GM12874 (cell line): ENCODE measurements around the gene ASPG.

ENCODE experiments used
- CTCF ChIP-seq: IDR thresholded peaks from 2 replicates; pipeline ENCODE4 v1.5.1; 2011; ENCODE audit warnings: low read depth, mild to moderate bottlenecking, control low read depth, low read length, moderate library complexity; ENCODE audit not compliant: insufficient read depth

The ASPG gene

GRCh38 chr14:104140213-104140462, 54.6 kb downstream of the ASPG start:
- TF ChIP-seq CTCF, result no peak

GRCh38 chr14:104140463-104141331, 55.2 kb downstream of the ASPG start:
- no peak for TF ChIP-seq CTCF

- TF ChIP-seq CTCF, result no peak
Observed at GRCh38 chr14:104141621-104142091, 56.2 kb downstream of the ASPG start.

- no peak for TF ChIP-seq CTCF
Observed at GRCh38 chr14:104142136-104142945, 56.8 kb downstream of the ASPG start.

- TF ChIP-seq CTCF, result no peak
Observed at GRCh38 chr14:104142946-104143470, 57.5 kb downstream of the ASPG start.

- TF ChIP-seq CTCF, result no peak
Observed at GRCh38 chr14:104143521-104144452, 58.3 kb downstream of the ASPG start.

GRCh38 chr14:104144453-104144790, 58.9 kb downstream of the ASPG start:
- TF ChIP-seq CTCF, result no peak
